ENCODE measurements around the gene ADPRM. TPM values are rescaled to one million over a fixed set of nuclear protein-coding genes. Genes with fewer than 3 reads are reported as not detected.
"Not testable (repeated sequence)": the region's sequence is repeated elsewhere in the genome, so short reads cannot be mapped to it uniquely, and the experiment has no call there.

Gene ADPRM
- total RNA-seq, 1 donor from 2014 or later = 9.4 TPM

GRCh38 chr17:10729334-10730193 lies 32.2 kb downstream of the ADPRM start, which contains the start of gene TMEM220:
TSS of gene TMEM220 (minus strand) at chr17:10730023. CDS start at chr17:10729851, 172 bp downstream.
- Histone ChIP-seq H3K27me3 (ENCODE audit: low read depth) (no peaks in the 10 kb centered on the region), H3K4me3 (peak within 1 kb of the TSS; percentile 77), H3K36me3 (peaks cover 14% of the 10 kb centered on the region), H3K27ac (peak within 1 kb of the TSS; percentile 93), H3K9me3 (no peaks in the 10 kb centered on the region), H3K4me1 (peaks cover 7% of the 10 kb centered on the region)
- DNase-seq = peak; percentile 87
- peak; percentile 96 to 98 for ATAC-seq
- no peak for TF ChIP-seq CTCF (IDR thresholded peaks at IDR 0.05)
- intact Hi-C loops (cut with DNase I) = no loop called here

- H3K27me3 ChIP-seq (ENCODE audit: low read depth); H3K9me3 ChIP-seq; H3K4me1 ChIP-seq; H3K36me3 ChIP-seq; intact Hi-C loops (cut with DNase I); DNase-seq: not testable (repeated sequence)
- ATAC-seq = peak in 1 of 2 donors; percentile 10
- Histone ChIP-seq H3K27ac (peak overlapping the region; percentile 93), H3K4me3 (peak overlapping the region; percentile 77)
Measured at GRCh38 chr17:10730247-10730646, 32.9 kb downstream of the ADPRM start.

- peaks cover 7% of the 10 kb centered on the region for H3K4me1 ChIP-seq
- DNase-seq = no peak
- H3K27ac ChIP-seq = no peak overlapping the region
- intact Hi-C loops (cut with DNase I) = no loop called here
- H3K36me3 ChIP-seq = no peaks in the 10 kb centered on the region
- TF ChIP-seq CTCF (IDR thresholded peaks at IDR 0.05) = no peak
- H3K4me3 ChIP-seq = no peak overlapping the region
- no peak for ATAC-seq
- no peaks in the 10 kb centered on the region for H3K9me3 ChIP-seq
- no peaks in the 10 kb centered on the region for H3K27me3 ChIP-seq (ENCODE audit: low read depth)
Measured at GRCh38 chr17:10731408-10731879, 34.0 kb downstream of the ADPRM start.

GRCh38 chr17:10732121-10732520 lies 34.7 kb downstream of the ADPRM start:
- ATAC-seq; H3K4me3 ChIP-seq; DNase-seq; H3K27me3 ChIP-seq (ENCODE audit: low read depth); H3K36me3 ChIP-seq; H3K9me3 ChIP-seq; H3K27ac ChIP-seq; intact Hi-C loops (cut with DNase I): not testable (repeated sequence)
- peaks cover 12% of the 10 kb centered on the region for H3K4me1 ChIP-seq

GRCh38 chr17:10733666-10734065 lies 36.3 kb downstream of the ADPRM start:
- no peak for TF ChIP-seq CTCF (IDR thresholded peaks at IDR 0.05)
- Histone ChIP-seq H3K27ac (no peak overlapping the region), H3K27me3 (ENCODE audit: low read depth) (no peaks in the 10 kb centered on the region), H3K36me3 (no peaks in the 10 kb centered on the region), H3K4me3 (no peak overlapping the region), H3K9me3 (no peaks in the 10 kb centered on the region), H3K4me1 (peaks cover 25% of the 10 kb centered on the region)
- no peak for DNase-seq
- ATAC-seq = no peak
- intact Hi-C loops (cut with DNase I) = no loop called here

- ATAC-seq (no peak), DNase-seq (no peak)
- Histone ChIP-seq H3K9me3 (no peaks in the 10 kb centered on the region), H3K4me1 (peaks cover 19% of the 10 kb centered on the region), H3K27ac (no peak overlapping the region), H3K4me3 (no peak overlapping the region), H3K36me3 (no peaks in the 10 kb centered on the region), H3K27me3 (ENCODE audit: low read depth) (no peaks in the 10 kb centered on the region)
- TF ChIP-seq CTCF (IDR thresholded peaks at IDR 0.05) = no peak
- intact Hi-C loops (cut with DNase I) = no loop called here
Measured at GRCh38 chr17:10735251-10735650, 37.9 kb downstream of the ADPRM start.
